Activated CD4-positive, CD25-positive, alpha-beta regulatory T cell (primary cell): ENCODE results near the gene TEDC1.

Experiments used
- DNase-seq, 4 experiments: peaks; one replicate each; lab custom pipeline; 2025; lab: John Stamatoyannopoulos, UW

Gene TEDC1

DNA sequence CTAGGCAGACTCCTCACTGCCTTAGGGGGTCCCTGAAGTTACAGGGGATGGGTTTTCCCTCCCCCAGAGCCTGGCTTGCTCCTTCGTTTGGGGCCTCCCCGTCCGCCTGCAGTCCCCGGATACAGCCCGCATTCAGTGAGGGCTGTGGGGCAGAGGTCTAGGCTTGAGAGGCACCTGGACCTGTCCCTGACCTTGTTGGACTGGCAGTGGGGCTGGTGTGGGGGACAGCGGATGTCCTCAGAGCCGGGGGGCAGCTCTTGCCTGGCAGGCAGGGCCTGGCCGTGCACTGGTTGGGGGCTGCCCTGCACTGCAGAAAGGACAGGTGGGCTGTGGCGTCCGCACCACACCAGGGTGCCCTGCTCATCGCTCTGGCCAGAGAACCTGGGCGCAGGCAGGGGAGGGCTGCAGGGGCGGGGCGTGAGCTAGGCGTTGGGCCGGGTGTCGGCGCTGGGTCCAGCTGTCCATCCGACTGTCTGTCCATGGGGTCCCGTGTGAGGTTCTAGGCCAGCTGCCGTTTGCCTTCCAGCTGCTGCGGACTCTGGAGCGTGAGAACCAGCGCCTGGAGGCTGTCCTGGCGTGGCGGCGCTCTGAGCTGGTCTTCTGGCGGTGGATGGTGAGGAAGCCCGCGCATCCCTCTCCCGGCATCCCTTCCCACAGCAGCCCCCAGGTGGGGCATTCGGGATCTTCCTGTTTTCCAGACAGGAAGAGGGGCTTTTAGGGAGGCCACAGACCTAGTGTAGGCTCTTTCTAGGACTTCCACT lies 6.0 kb downstream of the TEDC1 start:
- DNase-seq: no peak

DNA sequence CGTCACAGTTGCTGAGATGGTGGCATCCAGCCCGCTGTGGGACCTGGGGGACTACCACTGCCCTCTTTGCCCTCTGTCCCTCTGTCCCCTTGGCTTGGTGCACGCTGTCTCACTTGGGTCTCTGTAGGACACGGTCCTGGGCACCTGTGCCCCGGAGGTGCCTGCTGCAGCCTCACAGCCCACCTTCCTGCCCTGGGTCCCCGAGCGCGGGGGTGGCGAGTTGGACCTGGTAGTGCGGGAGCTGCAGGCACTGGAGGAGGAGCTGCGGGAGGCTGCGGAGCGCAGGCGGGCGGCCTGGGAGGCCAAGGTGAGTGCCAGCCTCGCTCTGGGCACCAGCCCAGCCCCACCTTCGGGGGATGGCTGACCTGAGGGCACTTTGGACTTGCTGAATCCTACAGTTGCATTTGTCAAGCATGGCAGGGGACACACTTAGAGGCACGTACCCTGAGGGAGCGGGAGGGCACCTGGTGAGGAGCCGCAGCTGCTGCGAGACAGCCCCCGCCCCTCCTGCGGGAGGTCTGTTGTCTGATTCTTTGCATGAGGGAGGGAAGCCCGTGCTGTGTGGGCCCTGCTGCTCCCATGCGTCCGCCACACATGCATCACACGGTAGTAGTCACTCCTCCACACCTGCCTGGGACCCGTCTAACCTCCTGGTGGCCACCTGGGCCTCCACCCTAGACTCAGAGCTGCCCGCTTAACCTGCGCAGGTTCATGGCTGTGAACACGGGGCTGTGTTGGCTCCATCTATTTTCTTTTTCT lies 6.8 kb downstream of the TEDC1 start:
- no peak for DNase-seq

DNA sequence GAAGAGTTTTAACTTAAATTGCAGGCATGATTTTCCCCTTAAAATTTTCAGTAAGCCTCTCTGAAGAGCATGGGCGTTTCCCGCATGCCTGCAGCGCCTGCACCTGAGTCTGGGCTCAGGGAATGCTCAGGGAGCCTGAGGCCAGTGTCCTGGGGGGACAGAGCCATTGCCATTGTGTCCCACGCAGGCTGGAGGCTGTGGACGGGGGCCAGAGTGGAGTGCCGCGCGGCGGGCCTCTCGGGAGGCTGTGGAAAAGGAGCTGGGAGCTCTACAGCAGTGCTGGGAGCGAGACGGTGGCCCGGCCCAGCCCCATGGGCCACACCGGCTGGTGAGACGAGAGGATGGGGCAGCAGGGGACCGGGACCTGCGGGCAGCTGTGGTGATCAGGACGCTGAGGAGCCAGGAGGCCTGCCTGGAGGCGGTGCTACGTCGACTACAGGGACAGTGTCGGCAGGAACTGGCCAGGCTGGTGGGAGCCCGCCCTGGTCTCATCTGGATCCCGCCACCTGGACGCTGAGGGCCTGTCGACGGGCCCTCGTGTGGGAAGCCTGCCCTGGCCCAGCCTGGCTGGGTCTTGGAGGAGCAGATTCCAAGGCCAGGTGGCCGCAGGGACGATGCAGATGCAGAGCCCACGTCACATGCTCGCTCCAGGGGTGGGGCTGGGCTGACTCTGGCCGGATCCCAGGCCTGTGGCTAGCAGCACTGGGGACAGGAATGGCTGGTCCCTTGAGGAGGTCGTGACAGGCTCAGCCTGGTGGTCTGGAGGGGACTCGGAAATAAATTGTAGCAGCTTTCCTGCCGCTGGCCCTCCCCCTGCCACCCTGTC lies 7.6 kb downstream of the TEDC1 start:
- no peak for DNase-seq

DNA sequence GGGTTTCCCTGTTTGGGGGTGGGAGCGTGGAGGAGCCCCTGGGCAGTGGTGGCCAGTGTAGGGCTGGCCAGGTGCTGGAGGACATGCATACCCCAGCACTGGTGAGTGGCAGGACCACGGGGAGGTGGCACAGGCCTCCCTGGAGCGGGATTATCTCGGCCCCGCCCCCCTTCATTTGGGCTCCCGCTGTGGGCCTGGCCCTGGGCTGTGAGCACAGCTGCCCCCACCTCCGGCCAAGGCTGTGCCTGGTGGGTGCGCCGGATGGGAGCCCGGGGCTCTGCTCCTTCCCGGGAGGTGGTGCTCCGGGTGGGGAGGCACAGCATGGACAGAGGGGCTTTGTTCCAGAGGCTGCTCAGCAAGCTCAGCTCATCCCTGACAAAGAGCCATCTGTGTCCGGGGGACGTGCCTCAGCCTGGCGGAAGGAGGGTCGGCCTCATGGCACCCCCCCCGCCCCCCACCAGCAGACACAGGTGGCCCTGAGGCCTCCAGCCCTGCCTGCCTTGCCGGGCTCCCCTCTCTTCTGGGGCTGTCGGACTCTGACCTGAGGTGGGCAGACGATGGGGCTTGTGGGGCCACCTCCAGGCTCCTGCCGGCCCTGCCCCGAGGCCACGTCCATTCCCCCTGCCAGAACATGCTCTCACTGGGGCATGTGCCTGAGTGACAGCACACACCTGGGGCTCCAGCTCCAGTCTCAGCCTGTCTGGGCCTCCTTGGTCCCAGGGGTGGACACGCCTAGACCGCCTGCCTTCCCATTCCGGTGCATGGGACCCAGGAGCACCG lies 8.4 kb downstream of the TEDC1 start:
- DNase-seq: no peak

DNA sequence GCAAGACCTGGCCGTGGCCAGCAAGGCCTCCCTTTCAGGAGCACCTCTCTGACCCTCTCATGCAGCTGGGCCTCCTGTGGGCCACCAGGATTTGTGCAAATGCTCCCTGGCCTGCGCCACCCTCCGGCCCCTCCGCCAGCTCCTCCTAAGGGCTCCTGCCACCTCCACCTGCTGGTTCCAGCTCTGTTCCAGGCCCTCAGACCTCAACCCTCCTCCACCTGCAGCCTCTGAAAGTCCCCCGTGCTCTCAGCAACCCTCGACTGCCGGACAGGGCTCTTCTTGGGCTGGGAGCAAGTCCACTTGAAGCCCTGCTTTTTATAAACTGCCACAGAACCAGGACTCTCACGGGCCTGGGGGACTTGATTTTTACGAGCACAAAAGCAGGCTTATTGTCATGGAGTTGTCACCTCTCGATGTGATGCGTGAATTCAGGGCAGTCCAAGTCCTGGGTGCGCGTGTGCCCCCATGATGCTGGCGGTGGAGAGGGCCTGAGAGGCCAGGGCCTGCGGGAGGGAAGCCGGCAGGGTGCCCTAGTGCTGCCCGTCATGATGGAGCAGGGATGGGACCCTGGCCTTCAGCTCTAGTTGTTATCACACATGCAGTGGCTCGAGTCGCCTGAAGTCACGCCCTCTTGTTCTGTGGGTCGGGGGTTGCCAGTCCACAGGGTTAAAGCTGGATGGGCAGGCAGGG lies 9.1 kb downstream of the TEDC1 start:
- DNase-seq: no peak

DNA sequence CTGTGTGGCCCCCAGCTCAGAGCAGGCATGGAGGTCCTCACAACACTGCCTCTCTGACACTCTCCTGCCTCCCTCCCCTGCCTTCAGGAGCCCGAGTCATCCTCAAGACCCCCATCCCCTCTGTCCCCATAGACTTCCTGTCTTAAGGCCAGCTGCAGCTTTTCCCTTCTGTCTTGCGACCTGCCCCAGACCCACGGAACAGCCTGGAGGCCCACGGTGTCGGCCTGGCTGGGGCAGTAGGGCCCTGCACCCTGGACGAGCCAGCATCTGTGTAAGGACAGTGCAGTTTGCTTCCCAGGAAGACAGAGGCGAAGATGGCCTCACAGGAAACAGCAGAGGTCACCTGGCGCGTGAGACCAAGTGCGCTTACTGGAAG lies 9.7 kb downstream of the TEDC1 start:
- DNase-seq: no peak

DNA sequence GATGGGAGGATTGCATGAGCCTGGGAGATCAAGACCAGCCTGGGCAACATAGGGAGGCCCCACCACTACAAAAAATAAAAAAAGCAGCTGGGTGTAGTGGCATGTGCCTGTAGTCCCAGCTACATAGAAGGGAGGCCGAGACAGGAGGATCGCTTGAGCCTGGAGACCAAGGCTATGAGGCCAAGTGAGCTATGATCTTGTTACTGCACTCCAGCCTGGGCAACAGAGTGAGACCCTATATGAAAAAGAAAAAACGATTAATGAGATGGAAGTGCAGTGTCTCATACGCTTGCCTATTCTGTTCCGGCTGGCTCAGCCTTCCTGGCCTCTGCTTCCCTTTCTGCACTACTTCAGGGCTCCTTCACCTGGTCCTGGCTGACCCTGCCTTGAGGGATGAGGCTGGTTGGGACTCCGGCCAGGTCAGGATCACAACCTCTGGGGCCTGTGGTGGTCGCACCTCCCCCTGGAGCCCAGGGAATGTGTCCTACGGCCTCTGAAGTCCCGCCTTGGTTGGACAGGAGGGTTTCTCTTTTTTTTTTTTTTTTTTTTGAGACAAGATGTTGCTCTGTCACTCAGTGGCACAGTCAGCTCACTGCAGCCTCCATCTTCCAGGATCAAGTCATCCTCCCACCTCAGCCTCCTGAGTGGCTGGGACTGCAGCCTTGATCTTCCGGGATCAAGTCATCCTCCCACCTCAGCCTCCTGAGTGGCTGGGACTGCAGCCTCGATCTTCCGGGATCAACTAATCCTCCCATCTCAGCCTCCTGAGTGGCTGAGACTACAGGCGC lies 10.7 kb downstream of the TEDC1 start:
- DNase-seq: no peak

DNA sequence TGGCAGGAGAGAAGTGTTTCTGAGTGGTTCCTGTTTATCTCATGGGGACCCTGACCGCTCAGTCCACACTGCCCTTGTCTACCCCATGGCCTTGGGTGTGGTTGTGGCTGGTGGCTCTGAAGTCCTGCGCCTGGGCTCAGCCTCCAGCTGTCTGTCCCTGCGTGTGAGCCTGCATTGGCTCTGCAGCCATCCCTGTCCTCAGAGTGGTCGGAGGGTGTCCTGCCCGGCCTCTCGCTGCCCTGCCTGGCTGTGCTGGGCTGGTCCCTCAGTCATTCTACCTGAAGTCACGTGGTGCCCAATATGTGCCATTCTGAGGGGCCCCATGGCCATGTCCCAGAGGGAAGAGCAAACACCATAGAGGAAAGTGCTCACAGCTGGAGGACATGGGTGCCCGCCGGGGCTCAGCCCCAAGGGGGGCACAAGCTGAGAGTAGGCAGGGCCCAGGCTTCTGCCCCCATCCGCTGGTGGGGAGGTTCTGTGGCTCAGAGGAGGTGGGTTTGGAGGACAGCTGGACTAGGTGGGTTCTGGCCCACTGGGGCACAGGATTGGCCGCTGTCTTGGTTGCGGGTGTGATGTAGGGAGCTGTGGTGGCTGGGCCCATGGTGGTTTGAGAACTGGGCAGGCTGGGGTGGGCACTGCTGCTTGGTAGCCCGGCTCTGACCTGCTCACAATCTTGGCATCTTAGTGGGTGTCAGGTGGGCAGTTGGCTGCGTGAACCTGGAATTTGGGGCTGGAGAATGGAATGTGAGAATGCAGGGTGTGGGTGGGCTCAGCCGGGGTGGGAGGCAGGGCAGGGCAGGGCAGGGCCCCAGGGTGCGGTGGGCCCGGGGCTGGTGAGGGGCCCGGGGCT lies 11.6 kb downstream of the TEDC1 start:
- no peak for DNase-seq

DNA sequence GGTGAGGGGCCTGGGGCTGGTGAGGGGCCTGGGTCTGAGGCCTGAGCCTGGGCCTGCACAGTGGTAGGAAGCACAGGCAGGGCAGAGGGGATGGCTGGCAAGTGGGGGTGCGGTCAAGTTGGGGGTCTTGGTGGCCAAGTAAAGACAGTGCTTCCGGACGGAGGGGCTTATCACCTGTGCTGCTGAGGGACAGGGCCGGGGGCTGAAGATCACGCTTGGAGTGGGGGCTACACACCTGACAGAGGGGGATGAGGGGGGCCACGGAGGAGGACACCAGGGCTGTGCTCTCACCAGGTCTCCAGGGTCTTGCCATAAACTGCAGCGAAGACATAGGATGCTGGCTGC lies 12.2 kb downstream of the TEDC1 start:
- no peak for DNase-seq

DNA sequence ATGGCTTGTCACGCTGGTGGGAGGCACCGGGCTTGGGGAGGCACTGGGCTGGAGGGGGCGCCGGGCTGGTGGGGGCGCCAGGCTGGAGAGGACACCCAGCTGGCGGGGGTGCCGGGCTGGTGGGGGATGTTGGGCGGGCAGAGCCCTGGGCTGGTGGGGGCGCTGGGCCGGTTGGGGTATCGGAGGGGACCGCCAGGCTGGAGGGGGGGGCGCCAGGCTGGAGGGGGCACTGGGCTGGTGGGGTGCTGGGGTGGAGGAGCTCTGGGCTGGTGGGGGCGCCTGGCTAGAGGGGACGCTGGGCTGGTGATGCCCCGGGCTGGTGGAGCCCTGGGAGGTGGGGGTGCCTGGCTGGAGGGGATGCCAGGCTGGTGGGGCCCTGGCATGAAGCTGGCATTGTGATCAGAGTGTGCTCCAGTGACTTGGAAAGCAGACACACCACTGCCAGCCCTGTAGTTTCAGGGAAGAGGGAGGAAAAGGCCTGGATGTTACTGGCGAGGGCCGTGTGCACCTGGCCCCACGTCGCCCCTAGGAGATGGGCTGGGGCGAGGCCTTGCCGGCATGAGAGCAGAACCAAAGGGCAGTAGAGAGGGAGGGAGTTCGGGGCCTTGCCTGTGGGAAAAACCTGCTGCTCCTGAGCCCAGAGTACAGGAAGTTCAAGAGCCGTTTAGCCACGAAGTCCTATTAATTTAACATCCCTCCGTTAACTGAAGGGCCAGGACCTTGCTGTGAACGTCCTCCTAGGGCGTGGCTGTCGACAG lies 13.1 kb downstream of the TEDC1 start:
- no peak for DNase-seq

DNA sequence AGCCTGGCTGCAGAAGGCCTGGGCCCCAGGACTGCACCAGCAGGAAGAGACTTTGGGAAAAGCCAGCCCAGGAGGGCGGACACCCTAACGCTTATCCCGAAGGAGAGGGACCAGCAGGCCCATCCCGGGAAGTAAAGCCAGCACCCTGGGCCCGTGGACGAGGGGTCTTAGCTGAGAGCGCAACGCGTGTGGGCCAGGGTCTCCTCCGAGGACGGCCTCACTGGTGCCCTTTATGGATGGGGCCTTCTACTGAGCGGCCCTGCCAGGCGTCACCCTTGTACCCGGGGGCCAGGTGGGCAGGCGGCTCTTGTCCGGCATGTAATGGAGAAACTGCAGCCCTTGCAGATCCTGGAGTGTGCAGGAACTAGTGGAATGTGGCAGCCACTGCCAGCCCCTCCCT lies 14.1 kb downstream of the TEDC1 start:
- no peak for DNase-seq

DNA sequence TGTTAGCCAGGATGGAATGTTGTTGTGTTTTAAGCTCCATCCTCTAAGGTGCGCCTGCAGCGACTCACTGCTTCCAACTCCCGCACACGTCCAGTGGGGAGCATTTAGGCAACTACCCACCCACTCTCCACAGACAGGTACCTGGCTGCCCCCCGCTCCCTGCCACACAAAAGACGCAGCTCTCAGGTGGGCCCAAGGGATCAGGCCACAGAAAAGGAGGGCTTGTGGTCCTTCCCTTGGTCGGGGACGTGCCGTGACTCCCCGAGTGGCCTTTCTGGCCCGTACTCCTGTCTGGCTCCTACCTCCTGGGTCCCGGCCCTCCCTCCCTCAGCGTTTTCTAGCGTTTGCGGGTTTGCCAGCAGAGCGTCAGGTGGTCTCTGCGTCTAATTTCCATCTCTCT lies 16.2 kb downstream of the TEDC1 start:
- DNase-seq: no peak

DNA sequence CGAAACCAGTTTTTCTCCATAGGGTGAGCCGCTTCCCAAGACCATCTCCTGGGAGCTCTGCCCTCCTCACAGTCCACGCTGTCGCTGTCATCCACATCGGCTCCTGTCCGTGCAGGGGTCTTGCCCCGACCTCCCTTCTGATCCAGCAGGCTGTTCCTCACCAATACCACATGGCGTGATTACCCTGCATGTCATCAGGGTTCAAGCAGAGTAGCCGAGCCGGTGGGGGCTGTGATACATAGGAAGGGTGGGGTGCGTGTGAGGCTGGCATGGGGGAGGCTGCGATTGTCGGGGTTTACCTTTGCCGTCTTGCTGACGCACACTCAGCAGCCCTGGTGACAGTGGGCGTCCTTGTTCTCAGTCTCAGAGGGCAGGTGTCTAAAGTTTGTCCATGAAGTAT lies 17.0 kb downstream of the TEDC1 start:
- DNase-seq: no peak

DNA sequence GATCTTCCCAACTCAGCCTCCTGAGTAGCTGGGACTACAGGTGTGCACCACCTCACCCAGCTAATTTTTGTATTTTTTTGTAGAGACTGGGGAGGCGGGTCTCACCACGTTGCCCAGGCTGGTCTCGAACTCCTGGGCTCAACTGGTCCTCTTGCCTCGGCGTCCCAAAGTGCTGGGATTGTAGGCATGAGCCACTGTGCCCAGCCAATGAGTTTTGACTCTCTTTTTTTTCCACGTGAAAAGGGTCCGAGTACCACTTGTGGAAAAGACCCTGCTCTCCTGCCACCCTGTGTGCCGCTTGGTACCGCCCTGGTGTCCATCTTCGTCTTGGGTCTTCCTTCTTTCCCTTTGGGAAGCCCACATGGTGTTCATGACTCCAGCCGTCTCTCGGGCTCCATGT lies 17.6 kb downstream of the TEDC1 start:
- DNase-seq: no peak

DNA sequence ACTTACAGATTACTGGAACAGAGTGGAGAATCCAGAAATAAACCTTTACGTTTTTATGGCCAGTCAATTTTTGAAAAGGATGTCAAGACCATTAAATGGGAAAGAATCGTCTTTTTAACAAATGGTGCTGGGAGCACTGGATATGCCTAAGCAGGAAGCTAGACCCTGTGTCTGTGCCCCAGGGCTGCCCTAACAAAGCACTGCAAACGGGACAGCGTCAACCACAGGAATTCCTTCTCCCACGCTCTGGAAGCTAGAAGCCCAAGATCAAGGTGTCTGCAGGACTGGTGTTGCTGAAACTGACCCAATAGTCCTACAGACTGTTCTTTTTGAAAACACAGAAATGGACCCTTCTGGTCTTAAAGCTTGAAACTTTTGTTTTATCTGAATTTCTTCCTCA lies 26.1 kb downstream of the TEDC1 start:
- DNase-seq: no peak

DNA sequence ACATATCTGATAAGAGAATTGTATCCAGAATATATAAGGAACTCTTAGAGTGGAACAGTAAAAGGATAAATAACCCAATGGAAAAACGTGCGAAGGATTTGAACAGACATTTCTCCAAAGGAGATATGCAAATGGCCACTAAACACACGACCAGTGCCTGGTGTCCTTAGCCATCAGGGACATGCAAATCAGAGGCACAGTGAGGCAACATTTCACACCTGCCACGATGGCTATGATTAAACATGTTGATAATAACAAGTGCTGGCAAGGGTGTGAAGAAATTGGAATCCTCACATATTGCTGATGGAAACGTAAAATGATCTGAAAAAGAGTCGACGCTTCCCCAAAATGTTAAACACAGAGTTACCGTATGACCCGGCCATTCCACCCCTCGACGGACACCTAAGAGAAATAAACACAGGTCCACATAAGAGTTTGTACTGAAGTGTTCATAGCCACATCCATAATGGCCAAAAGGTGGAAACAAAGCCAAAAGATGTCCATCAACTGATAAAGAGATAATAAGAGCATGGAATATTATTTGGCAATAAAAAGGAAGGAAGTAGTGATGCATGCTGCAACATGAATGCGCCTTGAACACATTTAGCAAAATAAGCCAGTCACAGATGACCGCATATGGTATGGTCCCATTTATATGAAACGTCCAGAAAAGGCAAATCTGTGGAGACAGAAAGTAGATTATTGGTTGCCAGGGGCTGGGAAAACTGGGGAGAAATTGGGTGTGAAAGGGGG lies 29.1 kb downstream of the TEDC1 start:
- no peak for DNase-seq

DNA sequence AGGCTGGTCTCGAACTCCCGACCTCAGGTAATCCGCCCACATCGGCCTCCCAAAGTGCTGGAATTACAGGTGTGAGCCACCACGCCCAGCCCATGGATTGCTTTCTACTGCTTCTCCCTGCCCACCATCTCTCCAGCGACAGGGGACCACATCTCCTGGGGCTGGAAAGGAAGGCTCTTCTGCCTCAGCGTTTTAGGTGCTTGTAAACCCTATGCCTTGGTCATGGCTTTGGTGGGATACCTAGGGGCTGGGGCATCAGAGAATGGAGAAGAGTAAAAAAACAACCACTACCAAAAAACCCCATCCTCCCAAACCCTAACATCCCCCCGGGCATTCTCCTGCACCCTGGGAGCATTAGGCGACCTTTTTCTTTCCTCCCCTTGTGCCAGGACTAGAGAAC lies 34.3 kb downstream of the TEDC1 start:
- no peak for DNase-seq
